ENCODE data around the gene ZNF280C.
A peak's percentile ranks its signal among the peaks of the same experiment; 100 is the strongest.

Gene ZNF280C, protein sequence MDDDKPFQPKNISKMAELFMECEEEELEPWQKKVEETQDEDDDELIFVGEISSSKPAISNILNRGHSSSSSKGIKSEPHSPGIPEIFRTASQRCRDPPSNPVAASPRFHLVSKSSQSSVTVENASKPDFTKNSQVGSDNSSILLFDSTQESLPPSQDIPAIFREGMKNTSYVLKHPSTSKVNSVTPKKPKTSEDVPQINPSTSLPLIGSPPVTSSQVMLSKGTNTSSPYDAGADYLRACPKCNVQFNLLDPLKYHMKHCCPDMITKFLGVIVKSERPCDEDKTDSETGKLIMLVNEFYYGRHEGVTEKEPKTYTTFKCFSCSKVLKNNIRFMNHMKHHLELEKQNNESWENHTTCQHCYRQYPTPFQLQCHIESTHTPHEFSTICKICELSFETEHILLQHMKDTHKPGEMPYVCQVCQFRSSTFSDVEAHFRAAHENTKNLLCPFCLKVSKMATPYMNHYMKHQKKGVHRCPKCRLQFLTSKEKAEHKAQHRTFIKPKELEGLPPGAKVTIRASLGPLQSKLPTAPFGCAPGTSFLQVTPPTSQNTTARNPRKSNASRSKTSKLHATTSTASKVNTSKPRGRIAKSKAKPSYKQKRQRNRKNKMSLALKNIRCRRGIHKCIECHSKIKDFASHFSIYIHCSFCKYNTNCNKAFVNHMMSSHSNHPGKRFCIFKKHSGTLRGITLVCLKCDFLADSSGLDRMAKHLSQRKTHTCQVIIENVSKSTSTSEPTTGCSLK

GRCh38 chrX:130268449-130269170 lies at the start of gene ZNF280C:
Gene ZNF280C (minus strand): TSS chrX:130268899. CDS start chrX:130260449, 8,450 bp downstream.
- H3K27me3 Mint-ChIP-seq = no peaks in the 10 kb centered on the region
- H3K4me1 Mint-ChIP-seq = no peaks in the 10 kb centered on the region
- no peaks in the 10 kb centered on the region for H3K9me3 Mint-ChIP-seq
- H3K4me3 Mint-ChIP-seq = peak within 1 kb of the TSS; percentile 84
- DNase-seq (ENCODE audit: low spot score in 2 of 2) (peak; percentile 76 to 88), ATAC-seq (replicated peaks; ENCODE audit: extremely low read depth, poor library complexity, severe bottlenecking) (peak; percentile 92)
- H3K27ac Mint-ChIP-seq (ENCODE audit: low read depth) = peak within 1 kb of the TSS; percentile 89
- peaks cover 7% of the 10 kb centered on the region for H3K36me3 Mint-ChIP-seq (ENCODE audit: insufficient read depth)

GRCh38 chrX:130304587-130305368 lies 36.1 kb upstream of the ZNF280C start:
- Mint-ChIP-seq H3K27me3 (no peaks in the 10 kb centered on the region), H3K4me3 (no peak overlapping the region), H3K27ac (ENCODE audit: low read depth) (no peak overlapping the region), H3K4me1 (no peaks in the 10 kb centered on the region), H3K9me3 (no peaks in the 10 kb centered on the region), H3K36me3 (ENCODE audit: insufficient read depth) (no peaks in the 10 kb centered on the region)
- no peak for ATAC-seq (replicated peaks; ENCODE audit: extremely low read depth, poor library complexity, severe bottlenecking)
- no peak for DNase-seq (ENCODE audit: low spot score in 2 of 2)

GRCh38 chrX:130301977-130302376 lies 33.3 kb upstream of the ZNF280C start:
- no peaks in the 10 kb centered on the region for H3K9me3 Mint-ChIP-seq
- ATAC-seq (replicated peaks; ENCODE audit: extremely low read depth, poor library complexity, severe bottlenecking) (no peak), DNase-seq (ENCODE audit: low spot score in 2 of 2) (no peak)
- H3K27ac Mint-ChIP-seq (ENCODE audit: low read depth) = no peak overlapping the region
- no peaks in the 10 kb centered on the region for H3K36me3 Mint-ChIP-seq (ENCODE audit: insufficient read depth)
- no peaks in the 10 kb centered on the region for H3K27me3 Mint-ChIP-seq
- H3K4me3 Mint-ChIP-seq = no peak overlapping the region
- no peaks in the 10 kb centered on the region for H3K4me1 Mint-ChIP-seq

- Mint-ChIP-seq H3K27ac (ENCODE audit: low read depth) (no peak overlapping the region), H3K9me3 (no peaks in the 10 kb centered on the region), H3K4me1 (no peaks in the 10 kb centered on the region), H3K27me3 (no peaks in the 10 kb centered on the region), H3K36me3 (ENCODE audit: insufficient read depth) (no peaks in the 10 kb centered on the region), H3K4me3 (no peak overlapping the region)
- ATAC-seq (replicated peaks; ENCODE audit: extremely low read depth, poor library complexity, severe bottlenecking) (no peak), DNase-seq (ENCODE audit: low spot score in 2 of 2) (no peak)
Observed at GRCh38 chrX:130301405-130301804, 32.7 kb upstream of the ZNF280C start.

GRCh38 chrX:130300010-130300282 lies 31.2 kb upstream of the ZNF280C start:
- DNase-seq (ENCODE audit: low spot score in 2 of 2) (no peak), ATAC-seq (replicated peaks; ENCODE audit: extremely low read depth, poor library complexity, severe bottlenecking) (no peak)
- H3K36me3 Mint-ChIP-seq (ENCODE audit: insufficient read depth) = no peaks in the 10 kb centered on the region
- H3K27ac Mint-ChIP-seq (ENCODE audit: low read depth) = no peak overlapping the region
- no peaks in the 10 kb centered on the region for H3K4me1 Mint-ChIP-seq
- H3K27me3 Mint-ChIP-seq = no peaks in the 10 kb centered on the region
- H3K4me3 Mint-ChIP-seq = no peak overlapping the region
- H3K9me3 Mint-ChIP-seq = no peaks in the 10 kb centered on the region

DNA sequence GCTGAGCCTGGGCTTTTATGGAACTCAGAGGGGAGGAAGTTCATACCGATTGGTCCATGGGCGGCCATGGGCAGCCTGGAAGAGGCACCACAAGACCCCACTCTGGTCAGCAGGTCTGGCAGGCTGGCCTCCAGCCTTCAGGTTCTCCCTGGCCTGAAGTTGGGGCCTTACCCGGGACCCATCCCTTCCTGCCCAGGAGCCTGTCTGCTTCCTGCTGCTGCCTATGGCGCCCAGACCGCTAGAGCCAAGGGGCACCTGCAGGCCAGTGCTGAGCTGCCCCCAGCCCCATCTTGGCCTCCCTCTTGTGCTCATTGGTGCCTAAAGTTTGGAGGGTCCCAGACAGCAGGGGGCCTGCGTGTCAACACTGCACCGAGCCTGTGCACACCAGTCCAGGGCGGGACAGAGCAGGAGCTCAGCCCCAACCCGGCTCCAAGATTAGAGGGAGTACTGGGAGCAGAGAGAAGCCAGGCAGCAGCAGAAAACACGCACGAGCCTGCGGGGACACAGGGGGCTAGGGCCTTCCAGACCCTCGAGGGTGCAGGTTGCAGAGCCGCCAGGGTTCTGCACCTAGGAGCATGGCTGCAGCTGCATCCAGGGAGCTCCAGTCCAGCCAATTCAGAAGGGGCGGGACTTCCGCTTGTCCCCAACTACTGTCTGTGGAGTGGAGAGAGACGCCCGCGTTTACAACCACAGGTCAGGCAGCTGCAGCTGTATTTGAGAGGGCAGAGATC lies 30.7 kb upstream of the ZNF280C start:
- ATAC-seq (replicated peaks; ENCODE audit: extremely low read depth, poor library complexity, severe bottlenecking) = no peak

GRCh38 chrX:130296743-130297142 lies 28.0 kb upstream of the ZNF280C start:
- Mint-ChIP-seq H3K9me3 (no peaks in the 10 kb centered on the region), H3K36me3 (ENCODE audit: insufficient read depth) (no peaks in the 10 kb centered on the region), H3K4me3 (no peak overlapping the region), H3K27me3 (no peaks in the 10 kb centered on the region), H3K27ac (ENCODE audit: low read depth) (no peak overlapping the region), H3K4me1 (no peaks in the 10 kb centered on the region)
- DNase-seq (ENCODE audit: low spot score in 2 of 2) = no peak
- ATAC-seq (replicated peaks; ENCODE audit: extremely low read depth, poor library complexity, severe bottlenecking) = no peak

More for the DNA sequence above, 30.7 kb upstream of the ZNF280C start:
- DNase-seq (ENCODE audit: low spot score in 2 of 2) = no peak
- no peaks in the 10 kb centered on the region for H3K9me3 Mint-ChIP-seq
- no peaks in the 10 kb centered on the region for H3K27me3 Mint-ChIP-seq
- no peak overlapping the region for H3K27ac Mint-ChIP-seq (ENCODE audit: low read depth)
- no peak overlapping the region for H3K4me3 Mint-ChIP-seq
- no peaks in the 10 kb centered on the region for H3K36me3 Mint-ChIP-seq (ENCODE audit: insufficient read depth)
- H3K4me1 Mint-ChIP-seq = no peaks in the 10 kb centered on the region

DNA sequence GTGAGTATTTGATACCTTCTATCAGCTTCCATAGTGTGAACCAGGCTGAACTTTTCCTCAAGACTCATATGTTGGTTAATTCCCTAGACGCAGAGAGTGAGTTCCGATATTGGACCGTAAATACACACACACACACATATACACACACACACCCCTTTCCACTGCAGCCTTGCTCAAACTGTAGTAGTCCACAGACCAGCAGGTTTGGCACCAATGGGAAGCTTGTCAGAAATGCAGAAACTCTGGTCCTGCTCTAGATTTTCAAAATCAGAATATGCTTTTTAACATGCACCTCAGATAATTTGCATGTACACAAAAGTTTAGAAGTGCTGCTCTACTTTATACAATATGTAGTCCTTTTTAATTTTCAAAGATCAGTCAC lies 27.6 kb upstream of the ZNF280C start:
- no peaks in the 10 kb centered on the region for H3K36me3 Mint-ChIP-seq (ENCODE audit: insufficient read depth)
- DNase-seq (ENCODE audit: low spot score in 2 of 2) = no peak
- H3K27ac Mint-ChIP-seq (ENCODE audit: low read depth) = no peak overlapping the region
- H3K27me3 Mint-ChIP-seq = no peaks in the 10 kb centered on the region
- H3K9me3 Mint-ChIP-seq = no peaks in the 10 kb centered on the region
- H3K4me1 Mint-ChIP-seq = no peaks in the 10 kb centered on the region
- H3K4me3 Mint-ChIP-seq = no peak overlapping the region
- no peak for ATAC-seq (replicated peaks; ENCODE audit: extremely low read depth, poor library complexity, severe bottlenecking)

DNA sequence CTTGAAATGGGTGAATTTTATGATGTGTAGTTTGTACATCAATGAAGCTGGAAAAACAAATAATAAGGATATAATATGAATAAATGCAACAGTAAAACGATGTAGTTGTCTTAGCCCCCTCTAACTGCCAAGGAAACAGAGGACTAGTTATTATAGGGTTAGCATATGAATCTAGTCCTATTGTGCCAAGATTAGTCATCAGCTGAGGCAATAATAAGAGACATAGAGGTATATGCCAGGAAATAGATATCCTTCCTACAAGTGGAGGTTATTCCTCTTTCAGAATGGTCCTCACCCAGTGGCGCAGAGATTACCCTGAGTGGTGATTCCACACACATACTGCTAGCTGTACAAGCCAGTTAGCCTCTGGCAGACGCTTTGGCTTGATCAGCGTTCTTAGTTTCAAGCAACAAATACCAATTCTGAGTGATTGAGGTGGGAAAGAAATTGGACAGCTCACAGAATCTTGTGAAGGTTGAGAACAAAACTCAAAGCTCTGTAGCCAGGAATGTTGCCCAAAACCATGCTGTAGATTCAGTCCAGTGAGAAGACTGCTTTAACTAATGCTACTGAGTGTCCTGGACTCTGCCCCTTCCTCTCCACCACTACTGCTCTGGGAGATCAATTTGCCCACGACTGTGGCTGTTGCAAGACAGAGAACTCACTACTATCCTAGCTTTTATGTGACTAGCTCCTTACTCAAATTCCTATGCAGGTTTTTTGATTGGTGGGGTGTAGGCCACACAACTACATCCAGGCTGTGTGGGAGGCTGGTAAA lies 27.0 kb upstream of the ZNF280C start:
- no peak for ATAC-seq (replicated peaks; ENCODE audit: extremely low read depth, poor library complexity, severe bottlenecking)
- H3K9me3 Mint-ChIP-seq = no peaks in the 10 kb centered on the region

DNA sequence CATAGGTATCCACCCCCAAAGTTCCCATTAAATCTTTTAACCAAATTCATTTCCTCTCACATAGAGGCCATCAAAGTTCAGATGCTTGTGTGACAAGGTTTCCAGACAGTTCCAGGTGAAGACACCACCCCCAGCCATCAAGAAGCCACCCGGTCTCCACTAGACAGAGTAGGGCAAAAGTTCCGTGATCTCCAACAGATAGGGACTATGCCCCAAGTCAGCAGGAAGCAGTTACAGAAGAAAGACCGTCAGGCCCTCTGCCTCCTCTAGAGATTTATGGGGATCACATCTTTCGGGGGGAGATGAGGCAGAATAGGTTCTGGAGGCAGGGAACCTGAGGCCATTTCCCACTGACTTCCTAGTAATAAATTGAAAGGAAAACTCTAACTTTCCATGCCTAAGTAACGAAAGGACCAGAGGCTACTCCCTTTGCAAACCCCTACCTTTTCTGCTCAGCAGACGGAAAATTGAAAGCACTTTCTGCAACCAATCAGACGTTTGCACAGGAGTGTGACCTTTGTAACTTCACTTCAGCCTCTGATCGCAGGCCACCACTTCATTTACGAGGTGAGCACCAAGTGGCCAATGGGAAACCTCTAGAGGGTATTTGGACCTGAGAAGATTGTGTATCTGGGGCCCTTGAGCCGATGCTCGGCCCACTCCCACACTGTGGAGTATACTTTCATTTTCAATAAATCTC lies 18.5 kb upstream of the ZNF280C start:
- H3K27ac Mint-ChIP-seq (ENCODE audit: low read depth) = no peak overlapping the region
- no peak overlapping the region for H3K4me3 Mint-ChIP-seq
- H3K9me3 Mint-ChIP-seq = no peaks in the 10 kb centered on the region
- DNase-seq (ENCODE audit: low spot score in 2 of 2) (no peak), ATAC-seq (replicated peaks; ENCODE audit: extremely low read depth, poor library complexity, severe bottlenecking) (no peak)
- H3K4me1 Mint-ChIP-seq = no peaks in the 10 kb centered on the region
- H3K36me3 Mint-ChIP-seq (ENCODE audit: insufficient read depth) = no peaks in the 10 kb centered on the region
- H3K27me3 Mint-ChIP-seq = no peaks in the 10 kb centered on the region

More for the DNA sequence above, 27.0 kb upstream of the ZNF280C start:
- DNase-seq (ENCODE audit: low spot score in 2 of 2) = no peak
- Mint-ChIP-seq H3K4me3 (no peak overlapping the region), H3K4me1 (no peaks in the 10 kb centered on the region), H3K27ac (ENCODE audit: low read depth) (no peak overlapping the region), H3K36me3 (ENCODE audit: insufficient read depth) (no peaks in the 10 kb centered on the region), H3K27me3 (no peaks in the 10 kb centered on the region)

GRCh38 chrX:130285710-130286109 lies 17.0 kb upstream of the ZNF280C start:
- Mint-ChIP-seq H3K4me1 (no peaks in the 10 kb centered on the region), H3K9me3 (no peaks in the 10 kb centered on the region), H3K27me3 (no peaks in the 10 kb centered on the region), H3K36me3 (ENCODE audit: insufficient read depth) (no peaks in the 10 kb centered on the region), H3K27ac (ENCODE audit: low read depth) (no peak overlapping the region), H3K4me3 (no peak overlapping the region)
- DNase-seq (ENCODE audit: low spot score in 2 of 2) = no peak
- no peak for ATAC-seq (replicated peaks; ENCODE audit: extremely low read depth, poor library complexity, severe bottlenecking)
